Liver (tissue), 9 donors: ENCODE results near the gene ACADS. TPM values are rescaled to one million over a fixed set of nuclear protein-coding genes. Genes with fewer than 3 reads are reported as not detected.
A peak's percentile ranks its signal among the peaks of the same experiment; 100 is the strongest.

Source experiments
- DNase-seq: peaks from one replicate; pipeline ENCODE4 v3.0.0-alpha.2; 2017; ENCODE audit warnings: low spot score
- H3K27ac ChIP-seq, 2 donors: one replicate each; pipeline ENCODE4 v1.7.0; 2013; ENCODE audit warnings: inconsistent platforms in 2 of 2, low read length in 2 of 2, control low read depth in 1 of 2, low read depth in 1 of 2, mild to moderate bottlenecking in 1 of 2
- H3K27me3 ChIP-seq, 4 donors: one replicate each; pipeline versions ENCODE4 v1.6.1 to v1.7.0; 2013; ENCODE audit warnings: low read length in 3 of 4, inconsistent platforms in 1 of 4, mild to moderate bottlenecking in 1 of 4, moderate library complexity in 1 of 4; ENCODE audit not compliant: control insufficient read depth in 4 of 4, insufficient read depth in 4 of 4
- H3K36me3 ChIP-seq, 4 donors: one replicate each; pipeline versions ENCODE4 v1.6.1 to v1.7.0; 2013; ENCODE audit warnings: low read length in 3 of 4, mild to moderate bottlenecking in 3 of 4, low read depth in 1 of 4, moderate library complexity in 1 of 4; ENCODE audit not compliant: control insufficient read depth in 4 of 4, insufficient read depth in 3 of 4
- H3K4me1 ChIP-seq, 4 donors: one replicate each; pipeline versions ENCODE4 v1.6.1 to v1.7.0; 2013; ENCODE audit warnings: low read length in 3 of 4, mild to moderate bottlenecking in 3 of 4, moderate library complexity in 1 of 4; ENCODE audit not compliant: control insufficient read depth in 4 of 4, insufficient read depth in 4 of 4
- H3K4me3 ChIP-seq, 3 donors: one replicate each; pipeline versions ENCODE4 v1.6.1 to v1.7.0; 2013; ENCODE audit warnings: low read length in 3 of 3, control low read depth in 1 of 3, low read depth in 1 of 3, mild to moderate bottlenecking in 1 of 3
- H3K9ac ChIP-seq, 2 donors: one replicate each; pipeline ENCODE4 v1.7.0; 2013; ENCODE audit warnings: low read length in 2 of 2, mild to moderate bottlenecking in 2 of 2, moderate library complexity in 2 of 2, control low read depth in 1 of 2, low read depth in 1 of 2
- H3K9me3 ChIP-seq, 4 donors: one replicate each; pipeline versions ENCODE4 v1.6.1 to v1.7.0; 2013; ENCODE audit warnings: low read length in 3 of 4; ENCODE audit not compliant: control insufficient read depth in 4 of 4
- CTCF ChIP-seq: fragments of 150-350 bp; IDR thresholded peaks from 2 replicates; pipeline ENCODE4 v1.5.1; 2017; ENCODE audit warnings: improper control_type of control experiment, low read depth, low read length; ENCODE audit not compliant: missing input control
- EGR1 ChIP-seq, 2 donors: IDR thresholded peaks; 2 replicates each; pipeline ENCODE4 v1.6.1; 2016 to 2018; ENCODE audit warnings: antibody characterized with exemption in 2 of 2, low read depth in 2 of 2
- GABPA ChIP-seq, 2 donors: IDR thresholded peaks in 1 of 2; conservative IDR thresholded peaks in 1 of 2; 2 replicates each; pipeline ENCODE4 v1.6.1; 2016; ENCODE audit warnings: antibody characterized with exemption in 2 of 2, mild to moderate bottlenecking in 1 of 2, moderate library complexity in 1 of 2
- JUND ChIP-seq, 2 donors: IDR thresholded peaks; 2 replicates each; pipeline ENCODE4 v1.6.1; 2016; ENCODE audit warnings: antibody characterized with exemption in 2 of 2
- NR2F2 ChIP-seq: IDR thresholded peaks from 2 replicates; pipeline ENCODE4 v1.6.1; 2016; ENCODE audit warnings: antibody characterized with exemption
- RAD21 ChIP-seq, 2 donors: IDR thresholded peaks; 2 replicates each; pipeline ENCODE4 v1.6.1; 2016; ENCODE audit warnings: antibody characterized with exemption in 2 of 2, mild to moderate bottlenecking in 2 of 2
- RXRA ChIP-seq, 2 donors: IDR thresholded peaks; 2 replicates each; pipeline ENCODE4 v1.6.1; 2017 to 2018; ENCODE audit warnings: antibody characterized with exemption in 2 of 2, mild to moderate bottlenecking in 1 of 2
- SP1 ChIP-seq: IDR thresholded peaks from 2 replicates; pipeline ENCODE4 v1.6.1; 2018; ENCODE audit warnings: antibody characterized with exemption, mild to moderate bottlenecking
- TAF1 ChIP-seq: conservative IDR thresholded peaks from 2 replicates; pipeline ENCODE4 v1.6.1; 2016; ENCODE audit warnings: antibody characterized with exemption, mild to moderate bottlenecking
- YY1 ChIP-seq: IDR thresholded peaks from 2 replicates; pipeline ENCODE4 v1.6.1; 2016; ENCODE audit warnings: antibody characterized with exemption, mild to moderate bottlenecking
- ZBTB33 ChIP-seq: IDR thresholded peaks from 2 replicates; pipeline ENCODE4 v1.6.1; 2016; ENCODE audit warnings: antibody characterized with exemption
- WGBS: extraction: QIAGEN DNeasy Blood & Tissue Kit; methylation state at CpG from one replicate; pipeline ENCODE4 v1.1.7; 2013; 5-methylcytosine and 5-hydroxymethylcytosine counted together
- polyA plus RNA-seq, 2 donors: library from polyadenylated mRNA; stranded (reverse) in 1 of 2; unstranded in 1 of 2; fragments of 200-250 nt in 1 of 2; fragments of >200 nt in 1 of 2; fragmentation: Nextera tagmentation in 1 of 2; extraction: Ambion mirVana in 1 of 2; gene quantifications; one replicate each; pipeline versions ENCODE4 v1.2.1 to v1.2.3, GENCODE V29; 2013 to 2015
- total RNA-seq, 2 donors: library from RNA; depleted of rRNA; stranded (reverse); fragments of >200 nt; gene quantifications; one replicate each; pipeline ENCODE4 v1.2.3, GENCODE V29; 2014
- TF ChIP-seq, protein P1 (sequence below): IDR thresholded peaks from 2 replicates; pipeline ENCODE4 v1.6.1; 2016; ENCODE audit warnings: antibody characterized with exemption
- TF ChIP-seq, protein P2 (sequence below): IDR thresholded peaks from 2 replicates; pipeline ENCODE4 v1.6.1; 2016; ENCODE audit warnings: antibody characterized with exemption, mild to moderate bottlenecking
- donor health status: healthy.
- donor health status: healthy.
- donor health status: healthy.
- donor health status: healthy.
- donor health status: healthy.

ACADS gene
- total and polyA plus RNA-seq, 4 donors, result 54.2 to 162 (median 127) TPM

GRCh38 chr12:120686151-120686689 is 39.4 kb upstream of the ACADS start (continued):
- TF ChIP-seq EGR1 (IDR thresholded peaks at IDR 0.05; ENCODE audit: low read depth in 2 of 2), result no peak
- no peak for TF ChIP-seq YY1
- TF ChIP-seq JUND (IDR thresholded peaks at IDR 0.05), result no peak

DNA sequence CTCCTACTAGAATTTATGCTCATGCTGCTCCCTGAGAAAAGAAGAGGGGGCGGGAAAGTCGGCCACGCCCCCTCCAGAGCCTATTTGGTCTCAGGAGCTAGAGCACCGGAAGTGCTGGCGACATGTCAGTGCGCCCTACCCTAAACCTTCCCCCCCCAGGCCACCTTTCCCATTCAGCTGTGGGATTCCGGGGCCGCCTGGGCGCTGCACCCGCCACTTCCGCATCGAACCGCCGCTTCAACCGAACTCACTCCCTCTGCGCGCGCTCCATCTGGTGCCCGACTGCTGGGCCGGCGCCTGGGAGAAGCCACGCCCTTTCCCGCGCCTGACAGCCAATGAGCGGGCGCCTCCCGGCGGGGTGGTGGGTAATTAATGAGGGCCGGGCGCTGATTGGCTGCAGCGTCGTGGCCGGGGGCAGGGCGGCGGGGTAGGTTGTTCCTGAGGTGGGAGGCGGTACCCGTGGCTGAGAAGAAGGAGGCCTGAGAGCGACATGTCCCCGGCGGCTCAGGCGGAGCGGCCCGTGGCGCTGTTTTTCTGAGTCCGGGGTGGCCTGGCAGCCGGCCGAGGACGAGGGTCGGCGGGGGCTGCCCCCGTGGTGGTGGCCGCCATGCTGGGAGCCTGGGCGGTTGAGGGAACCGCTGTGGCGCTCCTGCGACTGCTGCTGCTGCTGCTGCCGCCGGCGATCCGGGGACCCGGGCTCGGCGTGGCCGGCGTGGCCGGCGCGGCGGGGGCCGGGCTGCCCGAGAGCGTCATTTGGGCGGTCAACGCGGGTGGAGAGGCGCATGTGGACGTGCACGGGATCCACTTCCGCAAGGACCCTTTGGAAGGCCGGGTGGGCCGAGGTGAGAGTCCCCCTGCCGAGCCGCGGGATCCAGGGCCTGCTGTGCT is 38.7 kb upstream of the ACADS start, which contains the start of gene MLEC:
TSS of gene MLEC (plus strand) at position 460 of the 888 bp plus-strand sequence. CDS start at position 608, 148 bp downstream.
- peak within 1 kb of the TSS; percentile 78 to 83 for H3K9ac ChIP-seq
- peak; percentile 99 for DNase-seq
- no peaks in the 10 kb centered on the region for H3K27me3 ChIP-seq
- TF ChIP-seq SP1 (peak; percentile 97), ZBTB33 (no peak), RAD21 (IDR thresholded peaks at IDR 0.05) (peak in 1 of 2 donors; percentile 34), RXRA (IDR thresholded peaks at IDR 0.05) (peak; percentile 29 to 47), NR2F2 (peak; percentile 39), EGR1 (IDR thresholded peaks at IDR 0.05; ENCODE audit: low read depth in 2 of 2) (peak in 1 of 2 donors; percentile 53), GABPA (IDR thresholded peaks at IDR 0.05 in 1 of 2, conservative IDR thresholded peaks at IDR 0.05 in 1 of 2) (peak; percentile 92 to 94), YY1 (peak; percentile 86), TAF1 (no peak), JUND (IDR thresholded peaks at IDR 0.05) (no peak), CTCF (peak; percentile 11)
- TF ChIP-seq, protein P1, sequence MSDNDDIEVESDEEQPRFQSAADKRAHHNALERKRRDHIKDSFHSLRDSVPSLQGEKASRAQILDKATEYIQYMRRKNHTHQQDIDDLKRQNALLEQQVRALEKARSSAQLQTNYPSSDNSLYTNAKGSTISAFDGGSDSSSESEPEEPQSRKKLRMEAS, result no peak
- TF ChIP-seq, protein P2, sequence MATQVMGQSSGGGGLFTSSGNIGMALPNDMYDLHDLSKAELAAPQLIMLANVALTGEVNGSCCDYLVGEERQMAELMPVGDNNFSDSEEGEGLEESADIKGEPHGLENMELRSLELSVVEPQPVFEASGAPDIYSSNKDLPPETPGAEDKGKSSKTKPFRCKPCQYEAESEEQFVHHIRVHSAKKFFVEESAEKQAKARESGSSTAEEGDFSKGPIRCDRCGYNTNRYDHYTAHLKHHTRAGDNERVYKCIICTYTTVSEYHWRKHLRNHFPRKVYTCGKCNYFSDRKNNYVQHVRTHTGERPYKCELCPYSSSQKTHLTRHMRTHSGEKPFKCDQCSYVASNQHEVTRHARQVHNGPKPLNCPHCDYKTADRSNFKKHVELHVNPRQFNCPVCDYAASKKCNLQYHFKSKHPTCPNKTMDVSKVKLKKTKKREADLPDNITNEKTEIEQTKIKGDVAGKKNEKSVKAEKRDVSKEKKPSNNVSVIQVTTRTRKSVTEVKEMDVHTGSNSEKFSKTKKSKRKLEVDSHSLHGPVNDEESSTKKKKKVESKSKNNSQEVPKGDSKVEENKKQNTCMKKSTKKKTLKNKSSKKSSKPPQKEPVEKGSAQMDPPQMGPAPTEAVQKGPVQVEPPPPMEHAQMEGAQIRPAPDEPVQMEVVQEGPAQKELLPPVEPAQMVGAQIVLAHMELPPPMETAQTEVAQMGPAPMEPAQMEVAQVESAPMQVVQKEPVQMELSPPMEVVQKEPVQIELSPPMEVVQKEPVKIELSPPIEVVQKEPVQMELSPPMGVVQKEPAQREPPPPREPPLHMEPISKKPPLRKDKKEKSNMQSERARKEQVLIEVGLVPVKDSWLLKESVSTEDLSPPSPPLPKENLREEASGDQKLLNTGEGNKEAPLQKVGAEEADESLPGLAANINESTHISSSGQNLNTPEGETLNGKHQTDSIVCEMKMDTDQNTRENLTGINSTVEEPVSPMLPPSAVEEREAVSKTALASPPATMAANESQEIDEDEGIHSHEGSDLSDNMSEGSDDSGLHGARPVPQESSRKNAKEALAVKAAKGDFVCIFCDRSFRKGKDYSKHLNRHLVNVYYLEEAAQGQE, result peak; percentile 90
- peaks cover 8 to 45% (median 39%) of the 10 kb centered on the region in 4 donors for H3K4me1 ChIP-seq
- H3K9me3 ChIP-seq, result no peaks in the 10 kb centered on the region
- under 1% methylated on average over 84 of the region's 84 CpGs for WGBS
- no peaks in the 10 kb centered on the region for H3K36me3 ChIP-seq
- H3K4me3 ChIP-seq, result peak within 1 kb of the TSS; percentile 75 to 93 (median 88)
- H3K27ac ChIP-seq, result peak within 1 kb of the TSS; percentile 75 to 89
